GM12874 (cell line): Measurements from ENCODE around the gene SYNPO.

ENCODE experiments used
- TF ChIP-seq, protein P1 (sequence below): IDR thresholded peaks from 2 replicates; pipeline ENCODE4 v1.5.1; 2011; ENCODE audit warnings: low read depth, mild to moderate bottlenecking, control low read depth, low read length, moderate library complexity; ENCODE audit not compliant: insufficient read depth

Gene SYNPO

GRCh38 chr5:150653145-150653761 lies 12.8 kb downstream of the SYNPO start:
- TF ChIP-seq, protein P1, sequence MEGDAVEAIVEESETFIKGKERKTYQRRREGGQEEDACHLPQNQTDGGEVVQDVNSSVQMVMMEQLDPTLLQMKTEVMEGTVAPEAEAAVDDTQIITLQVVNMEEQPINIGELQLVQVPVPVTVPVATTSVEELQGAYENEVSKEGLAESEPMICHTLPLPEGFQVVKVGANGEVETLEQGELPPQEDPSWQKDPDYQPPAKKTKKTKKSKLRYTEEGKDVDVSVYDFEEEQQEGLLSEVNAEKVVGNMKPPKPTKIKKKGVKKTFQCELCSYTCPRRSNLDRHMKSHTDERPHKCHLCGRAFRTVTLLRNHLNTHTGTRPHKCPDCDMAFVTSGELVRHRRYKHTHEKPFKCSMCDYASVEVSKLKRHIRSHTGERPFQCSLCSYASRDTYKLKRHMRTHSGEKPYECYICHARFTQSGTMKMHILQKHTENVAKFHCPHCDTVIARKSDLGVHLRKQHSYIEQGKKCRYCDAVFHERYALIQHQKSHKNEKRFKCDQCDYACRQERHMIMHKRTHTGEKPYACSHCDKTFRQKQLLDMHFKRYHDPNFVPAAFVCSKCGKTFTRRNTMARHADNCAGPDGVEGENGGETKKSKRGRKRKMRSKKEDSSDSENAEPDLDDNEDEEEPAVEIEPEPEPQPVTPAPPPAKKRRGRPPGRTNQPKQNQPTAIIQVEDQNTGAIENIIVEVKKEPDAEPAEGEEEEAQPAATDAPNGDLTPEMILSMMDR = no peak

DNA sequence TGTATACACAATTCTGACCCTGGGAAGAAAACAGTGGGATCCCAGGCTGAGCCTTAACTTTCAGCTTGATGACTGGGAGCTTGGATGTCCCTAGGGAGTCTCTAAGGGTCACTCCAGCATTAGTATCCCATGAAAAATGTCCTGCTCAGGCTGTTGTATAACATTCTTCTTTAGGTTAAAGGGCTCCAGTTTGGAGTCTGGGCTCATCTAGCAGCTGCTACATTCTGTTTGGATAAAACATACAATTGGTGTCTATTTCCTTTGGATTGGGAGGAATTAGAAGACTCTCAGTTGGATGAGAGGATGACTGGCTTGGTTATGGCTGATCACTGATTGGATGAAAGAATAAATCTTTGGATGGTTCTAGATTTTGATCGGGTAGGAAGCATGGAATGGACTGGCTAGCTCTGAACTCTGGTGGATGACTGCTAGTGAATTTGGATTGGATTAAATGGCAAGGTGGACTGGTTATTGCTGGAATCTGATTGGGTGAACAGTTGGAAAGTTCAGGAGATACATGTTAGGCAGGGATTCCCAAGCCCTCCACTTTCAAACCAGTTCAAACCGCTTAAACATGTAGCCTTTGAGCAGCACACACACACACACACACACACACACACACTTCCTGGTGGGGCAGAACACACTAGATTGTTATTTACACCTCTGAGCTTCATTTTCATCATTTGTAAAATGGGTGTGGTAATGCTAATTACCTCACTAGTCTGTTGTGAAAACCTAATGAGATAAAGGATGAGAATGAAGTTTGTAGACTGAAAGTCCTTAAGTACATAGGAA lies 13.5 kb downstream of the SYNPO start:
- TF ChIP-seq, protein P1 = no peak

DNA sequence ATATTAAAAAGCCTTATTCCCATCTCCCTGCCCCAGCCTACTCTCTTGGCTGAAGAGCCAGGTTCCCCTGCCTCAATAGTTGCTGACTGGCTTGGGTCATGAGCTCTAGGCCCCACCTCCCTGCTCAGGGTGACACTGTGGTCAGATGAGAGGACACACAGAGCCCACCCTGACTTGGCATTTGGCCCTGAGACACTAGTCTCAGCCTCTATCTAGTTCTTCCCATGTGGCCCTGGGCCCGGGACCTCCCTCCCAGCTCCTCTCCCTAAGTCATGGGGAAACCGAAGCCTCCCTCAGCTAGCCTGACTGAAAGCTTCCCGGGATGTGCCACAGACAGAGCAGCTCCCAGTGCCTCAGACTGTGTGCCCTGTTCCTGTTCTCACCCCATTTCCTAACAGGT lies 14.8 kb downstream of the SYNPO start:
- TF ChIP-seq, protein P1 = no peak

DNA sequence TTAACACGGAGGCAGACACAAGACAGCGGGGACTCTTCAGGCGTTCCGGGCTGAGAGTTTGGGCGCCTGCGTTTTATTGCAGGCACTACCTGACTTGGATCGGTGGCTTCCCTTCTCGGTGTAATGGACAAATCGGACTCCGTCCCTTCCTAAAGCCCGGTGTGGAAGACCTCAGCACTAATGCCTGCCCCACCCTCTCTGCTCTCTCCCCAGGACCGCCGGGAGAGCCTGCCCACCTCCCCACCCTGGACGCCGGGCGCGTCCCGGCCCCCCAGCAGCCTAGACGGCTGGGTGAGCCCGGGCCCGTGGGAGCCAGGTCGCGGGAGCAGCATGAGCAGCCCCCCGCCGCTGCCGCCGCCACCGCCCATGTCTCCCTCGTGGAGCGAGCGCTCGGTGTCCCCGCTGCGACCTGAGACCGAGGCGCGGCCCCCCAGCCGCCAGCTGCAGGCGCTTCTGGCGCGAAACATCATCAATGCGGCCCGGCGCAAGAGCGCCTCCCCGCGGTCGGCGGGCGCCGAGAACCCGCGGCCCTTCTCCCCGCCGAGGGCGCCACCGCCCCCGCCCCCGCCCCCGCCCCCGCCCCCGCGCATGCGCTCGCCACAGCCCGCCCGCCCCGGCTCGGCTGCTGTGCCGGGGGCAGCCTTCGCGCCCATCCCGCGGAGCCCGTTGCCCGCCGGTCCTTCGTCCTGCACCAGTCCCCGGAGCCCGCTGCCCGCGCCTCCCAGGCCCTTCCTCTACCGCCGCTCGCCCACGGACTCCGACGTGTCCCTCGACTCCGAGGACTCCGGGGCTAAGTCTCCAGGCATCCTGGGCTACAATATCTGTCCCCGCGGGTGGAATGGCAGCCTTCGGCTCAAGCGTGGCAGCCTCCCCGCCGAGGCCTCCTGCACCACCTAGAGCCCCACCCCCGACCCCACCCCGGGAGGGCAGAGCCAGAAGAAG lies 16.0 kb downstream of the SYNPO start:
- TF ChIP-seq, protein P1 = peak; percentile 88

DNA sequence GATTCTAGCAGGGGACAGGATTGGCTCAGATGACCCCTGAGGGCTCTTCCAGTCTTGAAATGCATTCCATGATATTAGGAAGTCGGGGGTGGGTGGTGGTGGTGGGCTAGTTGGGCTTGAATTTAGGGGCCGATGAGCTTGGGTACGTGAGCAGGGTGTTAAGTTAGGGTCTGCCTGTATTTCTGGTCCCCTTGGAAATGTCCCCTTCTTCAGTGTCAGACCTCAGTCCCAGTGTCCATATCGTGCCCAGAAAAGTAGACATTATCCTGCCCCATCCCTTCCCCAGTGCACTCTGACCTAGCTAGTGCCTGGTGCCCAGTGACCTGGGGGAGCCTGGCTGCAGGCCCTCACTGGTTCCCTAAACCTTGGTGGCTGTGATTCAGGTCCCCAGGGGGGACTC lies 17.7 kb downstream of the SYNPO start:
- TF ChIP-seq, protein P1 = no peak

DNA sequence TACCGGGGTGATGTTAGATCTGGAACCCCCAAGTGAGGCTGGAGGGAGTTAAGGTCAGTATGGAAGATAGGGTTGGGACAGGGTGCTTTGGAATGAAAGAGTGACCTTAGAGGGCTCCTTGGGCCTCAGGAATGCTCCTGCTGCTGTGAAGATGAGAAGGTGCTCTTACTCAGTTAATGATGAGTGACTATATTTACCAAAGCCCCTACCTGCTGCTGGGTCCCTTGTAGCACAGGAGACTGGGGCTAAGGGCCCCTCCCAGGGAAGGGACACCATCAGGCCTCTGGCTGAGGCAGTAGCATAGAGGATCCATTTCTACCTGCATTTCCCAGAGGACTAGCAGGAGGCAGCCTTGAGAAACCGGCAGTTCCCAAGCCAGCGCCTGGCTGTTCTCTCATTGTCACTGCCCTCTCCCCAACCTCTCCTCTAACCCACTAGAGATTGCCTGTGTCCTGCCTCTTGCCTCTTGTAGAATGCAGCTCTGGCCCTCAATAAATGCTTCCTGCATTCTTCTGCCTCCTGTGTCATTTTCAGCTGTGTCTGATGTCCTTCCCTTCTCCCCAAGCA lies 18.3 kb downstream of the SYNPO start:
- TF ChIP-seq, protein P1 = no peak
